Measurements from ENCODE around the gene DHH.

GRCh38 chr12:49110464-49111155 is 16.0 kb upstream of the DHH start, which contains the start of gene LMBR1L:
- no peak for TF ChIP-seq EHMT2 (IDR thresholded peaks at IDR 0.05; ENCODE audit: low read depth)
- no peak for TF ChIP-seq NR3C1 (IDR thresholded peaks at IDR 0.05)
- TF ChIP-seq, protein P1, sequence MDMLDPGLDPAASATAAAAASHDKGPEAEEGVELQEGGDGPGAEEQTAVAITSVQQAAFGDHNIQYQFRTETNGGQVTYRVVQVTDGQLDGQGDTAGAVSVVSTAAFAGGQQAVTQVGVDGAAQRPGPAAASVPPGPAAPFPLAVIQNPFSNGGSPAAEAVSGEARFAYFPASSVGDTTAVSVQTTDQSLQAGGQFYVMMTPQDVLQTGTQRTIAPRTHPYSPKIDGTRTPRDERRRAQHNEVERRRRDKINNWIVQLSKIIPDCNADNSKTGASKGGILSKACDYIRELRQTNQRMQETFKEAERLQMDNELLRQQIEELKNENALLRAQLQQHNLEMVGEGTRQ (IDR thresholded peaks at IDR 0.05) = no peak
- TF ChIP-seq, protein P2, sequence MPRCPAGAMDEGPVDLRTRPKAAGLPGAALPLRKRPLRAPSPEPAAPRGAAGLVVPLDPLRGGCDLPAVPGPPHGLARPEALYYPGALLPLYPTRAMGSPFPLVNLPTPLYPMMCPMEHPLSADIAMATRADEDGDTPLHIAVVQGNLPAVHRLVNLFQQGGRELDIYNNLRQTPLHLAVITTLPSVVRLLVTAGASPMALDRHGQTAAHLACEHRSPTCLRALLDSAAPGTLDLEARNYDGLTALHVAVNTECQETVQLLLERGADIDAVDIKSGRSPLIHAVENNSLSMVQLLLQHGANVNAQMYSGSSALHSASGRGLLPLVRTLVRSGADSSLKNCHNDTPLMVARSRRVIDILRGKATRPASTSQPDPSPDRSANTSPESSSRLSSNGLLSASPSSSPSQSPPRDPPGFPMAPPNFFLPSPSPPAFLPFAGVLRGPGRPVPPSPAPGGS (IDR thresholded peaks at IDR 0.05) = peak; percentile 63; the same call in 1 of the 3 replicates
- no peak for TF ChIP-seq RCOR1 (IDR thresholded peaks at IDR 0.05; ENCODE audit: low read depth, low read length)
- TF ChIP-seq RAD21 (conservative IDR thresholded peaks at IDR 0.05 in 1 of 2, IDR thresholded peaks at IDR 0.05 in 1 of 2) = no peak
